Vagina (tissue), 2 donors: Measurements from ENCODE around the gene SLC7A6OS.

ENCODE experiments used
- CTCF ChIP-seq, 3 experiments: fragments of 450-650 bp in 2 of 3; fragments of 200-600 bp in 1 of 3; sonication (generic) in 1 of 3; IDR thresholded peaks; one replicate each; pipeline ENCODE4 v1.5.1; 2017 to 2019; ENCODE audit warnings: antibody characterized with exemption in 3 of 3, mild to moderate bottlenecking in 2 of 3, moderate library complexity in 2 of 3
- POLR2A ChIP-seq, 2 donors: fragments of 450-650 bp; IDR thresholded peaks; one replicate each; pipeline ENCODE4 v1.6.1; 2017; ENCODE audit warnings: antibody characterized with exemption in 2 of 2, mild to moderate bottlenecking in 2 of 2, moderate library complexity in 2 of 2
- POLR2AphosphoS5 ChIP-seq, 2 donors: sonication (generic); formaldehyde crosslinking; IDR thresholded peaks; one replicate each; pipeline ENCODE4 v1.9.0; 2017; ENCODE audit warnings: antibody characterized with exemption in 2 of 2, mild to moderate bottlenecking in 2 of 2, low read depth in 1 of 2; ENCODE audit not compliant: insufficient read depth in 1 of 2

GRCh38 chr16:68358951-68359350, 48.2 kb upstream of the SLC7A6OS start:
- TF ChIP-seq POLR2AphosphoS5 (IDR thresholded peaks at IDR 0.05; ENCODE audit: insufficient read depth in 1 of 2, low read depth in 1 of 2) (no peak), CTCF (IDR thresholded peaks at IDR 0.05) (no peak), POLR2A (IDR thresholded peaks at IDR 0.05) (no peak)
